BE2C (cell line): ENCODE measurements around the gene HMG20A.

Source experiments
- DNase-seq: peaks from one replicate; pipeline ENCODE4 v3.0.0-alpha.2; 2020
- H3K27me3 ChIP-seq: fragments of 250-450 bp; sonication (Bioruptor Pico); 2 replicates; pipeline ENCODE4 v1.5.1; 2020; ENCODE audit warnings: mild to moderate bottlenecking
- H3K36me3 ChIP-seq: fragments of 250-450 bp; sonication (Bioruptor Pico); 2 replicates; pipeline ENCODE4 v1.5.1; 2020; ENCODE audit warnings: mild to moderate bottlenecking
- H3K4me1 ChIP-seq: fragments of 250-450 bp; sonication (Bioruptor Pico); 2 replicates; pipeline ENCODE4 v1.5.1; 2020
- H3K4me3 ChIP-seq: 2 replicates; pipeline ENCODE4 v1.5.1; 2011; ENCODE audit warnings: low read depth, low read length
- H3K9me3 ChIP-seq: fragments of 250-450 bp; sonication (Bioruptor Pico); 2 replicates; pipeline ENCODE4 v1.5.1; 2020
- TF ChIP-seq, protein P1 (sequence below): IDR thresholded peaks from 2 replicates; pipeline ENCODE4 v1.5.1; 2012; ENCODE audit warnings: mild to moderate bottlenecking, low read depth, low read length

The HMG20A gene

DNA sequence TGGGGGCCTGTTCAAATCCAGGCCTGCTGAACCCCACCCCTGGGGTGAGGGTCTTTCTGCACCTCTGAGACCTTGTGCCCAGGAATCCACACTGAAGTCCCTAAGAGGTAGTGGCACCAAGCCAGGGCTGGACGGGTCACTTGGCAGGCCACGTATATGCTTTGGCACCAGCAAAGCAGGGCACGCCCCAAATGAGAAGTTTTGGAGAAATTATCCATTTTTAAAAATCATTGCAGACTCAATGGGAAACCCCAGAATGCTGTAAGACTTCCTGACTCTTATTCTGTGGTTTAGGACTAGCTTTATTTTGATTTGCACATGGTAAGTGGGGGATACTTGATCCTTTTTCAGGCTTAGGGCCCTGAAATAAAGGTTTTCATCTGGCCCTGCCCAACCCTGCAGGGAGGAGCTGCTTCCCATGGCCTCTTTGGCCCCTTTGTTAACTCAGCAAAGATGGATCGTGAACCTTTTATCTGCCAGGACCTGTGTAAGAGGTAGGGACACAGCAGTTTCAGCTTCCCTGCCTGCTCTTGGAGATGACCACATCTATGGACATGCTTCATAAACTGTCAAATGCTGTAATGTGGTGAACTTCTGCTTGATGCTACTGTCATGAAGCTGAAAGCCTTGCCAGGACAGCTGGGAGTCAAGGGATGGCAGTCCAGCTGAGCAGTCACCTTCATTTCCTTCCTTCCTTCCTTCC is 88.0 kb downstream of the HMG20A start:
- TF ChIP-seq, protein P1, sequence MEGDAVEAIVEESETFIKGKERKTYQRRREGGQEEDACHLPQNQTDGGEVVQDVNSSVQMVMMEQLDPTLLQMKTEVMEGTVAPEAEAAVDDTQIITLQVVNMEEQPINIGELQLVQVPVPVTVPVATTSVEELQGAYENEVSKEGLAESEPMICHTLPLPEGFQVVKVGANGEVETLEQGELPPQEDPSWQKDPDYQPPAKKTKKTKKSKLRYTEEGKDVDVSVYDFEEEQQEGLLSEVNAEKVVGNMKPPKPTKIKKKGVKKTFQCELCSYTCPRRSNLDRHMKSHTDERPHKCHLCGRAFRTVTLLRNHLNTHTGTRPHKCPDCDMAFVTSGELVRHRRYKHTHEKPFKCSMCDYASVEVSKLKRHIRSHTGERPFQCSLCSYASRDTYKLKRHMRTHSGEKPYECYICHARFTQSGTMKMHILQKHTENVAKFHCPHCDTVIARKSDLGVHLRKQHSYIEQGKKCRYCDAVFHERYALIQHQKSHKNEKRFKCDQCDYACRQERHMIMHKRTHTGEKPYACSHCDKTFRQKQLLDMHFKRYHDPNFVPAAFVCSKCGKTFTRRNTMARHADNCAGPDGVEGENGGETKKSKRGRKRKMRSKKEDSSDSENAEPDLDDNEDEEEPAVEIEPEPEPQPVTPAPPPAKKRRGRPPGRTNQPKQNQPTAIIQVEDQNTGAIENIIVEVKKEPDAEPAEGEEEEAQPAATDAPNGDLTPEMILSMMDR: no peak
- Histone ChIP-seq H3K4me1 (no peaks in the 10 kb centered on the region), H3K9me3 (no peaks in the 10 kb centered on the region; the same call in 1 of the 2 replicates), H3K27me3 (no peaks in the 10 kb centered on the region), H3K36me3 (no peaks in the 10 kb centered on the region), H3K4me3 (no peak overlapping the region)
- DNase-seq: no peak

DNA sequence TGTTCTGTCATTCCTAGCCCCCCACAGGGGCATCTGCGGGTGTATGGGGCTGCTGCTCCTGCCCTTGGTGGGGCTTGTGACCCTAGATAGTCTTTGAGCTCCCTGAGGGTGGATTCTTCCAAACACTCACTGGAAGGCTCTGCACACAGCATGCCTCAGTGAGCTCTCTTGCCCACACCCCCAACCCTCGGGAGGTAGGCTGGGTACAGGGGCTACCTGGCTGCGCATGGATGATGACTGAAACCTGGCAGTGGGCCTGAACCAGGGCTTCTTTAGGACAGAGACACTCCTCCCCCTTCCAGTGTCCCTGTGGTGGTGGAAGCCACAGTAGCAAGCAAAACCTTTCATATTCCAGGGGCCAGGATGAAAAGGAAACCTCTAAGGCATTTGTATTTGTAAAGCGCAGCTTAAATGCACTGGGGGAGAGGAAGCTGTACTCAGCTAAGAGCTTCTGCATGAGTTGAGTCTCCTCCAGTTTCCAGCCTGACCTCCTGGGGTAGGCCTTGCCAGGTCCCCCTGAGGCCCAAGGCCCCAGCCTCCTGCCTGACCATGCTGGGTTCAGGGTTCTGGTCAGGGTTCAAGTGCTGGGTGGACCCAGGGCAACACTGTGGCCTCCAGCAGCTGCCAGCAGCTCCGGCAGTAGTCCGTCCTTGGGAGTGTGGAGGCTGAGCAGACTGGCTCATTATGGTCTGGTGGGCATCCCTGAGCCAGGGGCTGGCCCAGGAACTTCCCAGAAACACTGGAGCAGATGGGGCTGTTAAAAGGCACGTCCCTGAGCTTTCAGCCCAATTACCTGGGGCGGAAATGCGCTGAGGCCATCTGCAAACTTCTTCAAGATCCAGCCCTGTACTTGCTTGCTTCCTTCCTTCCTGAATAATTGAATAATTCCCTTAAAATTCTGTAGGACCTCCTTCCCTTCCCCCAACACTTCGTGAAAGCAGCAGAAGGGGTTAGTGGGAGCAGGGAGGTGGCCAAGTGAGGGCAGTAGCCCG is 89.7 kb downstream of the HMG20A start:
- no peak for DNase-seq
- no peaks in the 10 kb centered on the region; the same call in 1 of the 2 replicates for H3K9me3 ChIP-seq
- no peaks in the 10 kb centered on the region for H3K36me3 ChIP-seq
- H3K4me3 ChIP-seq: no peak overlapping the region
- no peaks in the 10 kb centered on the region for H3K27me3 ChIP-seq
- H3K4me1 ChIP-seq: no peaks in the 10 kb centered on the region
- TF ChIP-seq, protein P1: no peak

DNA sequence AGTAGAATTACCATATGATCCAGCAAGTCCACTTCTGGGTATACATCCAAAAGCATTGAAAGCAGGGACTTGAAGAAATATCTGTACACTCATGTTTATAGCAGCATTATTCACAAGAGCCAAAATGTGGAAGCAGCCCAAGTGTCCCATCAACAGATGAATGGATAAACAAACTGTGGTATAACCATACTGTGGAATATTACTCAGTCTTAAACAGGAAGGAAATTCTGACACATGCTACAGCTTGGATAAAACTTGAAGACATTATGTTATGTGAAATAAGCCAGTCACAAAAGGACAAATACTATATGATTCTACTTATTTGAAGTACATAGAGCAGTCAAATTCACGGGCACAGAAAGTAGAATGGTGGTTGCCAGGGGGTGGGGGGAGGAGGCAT is 91.2 kb downstream of the HMG20A start:
- DNase-seq: no peak

DNA sequence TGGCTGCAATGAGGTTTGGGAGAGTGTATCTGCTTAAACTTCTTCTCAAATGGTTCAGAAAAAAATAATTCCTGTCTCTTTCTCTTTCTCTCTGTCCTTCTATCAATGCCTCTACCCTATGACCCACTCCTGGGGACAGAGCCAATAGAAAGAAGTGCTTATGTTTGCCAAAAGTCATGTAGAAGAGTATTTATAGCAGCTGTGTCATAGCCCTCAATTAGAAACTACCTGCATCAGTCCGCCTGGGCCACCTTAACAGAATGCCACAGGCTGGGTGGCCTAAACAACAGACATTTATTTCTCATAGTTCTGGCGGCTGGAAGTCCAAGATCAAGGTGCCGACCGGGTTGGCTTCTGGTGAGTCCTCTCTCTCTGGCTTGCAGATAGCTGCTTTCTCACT is 92.5 kb downstream of the HMG20A start:
- no peak overlapping the region for H3K4me3 ChIP-seq
- TF ChIP-seq, protein P1: no peak

More for the DNA sequence above, 91.2 kb downstream of the HMG20A start:
- no peaks in the 10 kb centered on the region for H3K27me3 ChIP-seq
- no peak overlapping the region for H3K4me3 ChIP-seq
- TF ChIP-seq, protein P1: no peak
- H3K4me1 ChIP-seq: no peaks in the 10 kb centered on the region
- no peaks in the 10 kb centered on the region; the same call in 1 of the 2 replicates for H3K9me3 ChIP-seq
- H3K36me3 ChIP-seq: no peaks in the 10 kb centered on the region

DNA sequence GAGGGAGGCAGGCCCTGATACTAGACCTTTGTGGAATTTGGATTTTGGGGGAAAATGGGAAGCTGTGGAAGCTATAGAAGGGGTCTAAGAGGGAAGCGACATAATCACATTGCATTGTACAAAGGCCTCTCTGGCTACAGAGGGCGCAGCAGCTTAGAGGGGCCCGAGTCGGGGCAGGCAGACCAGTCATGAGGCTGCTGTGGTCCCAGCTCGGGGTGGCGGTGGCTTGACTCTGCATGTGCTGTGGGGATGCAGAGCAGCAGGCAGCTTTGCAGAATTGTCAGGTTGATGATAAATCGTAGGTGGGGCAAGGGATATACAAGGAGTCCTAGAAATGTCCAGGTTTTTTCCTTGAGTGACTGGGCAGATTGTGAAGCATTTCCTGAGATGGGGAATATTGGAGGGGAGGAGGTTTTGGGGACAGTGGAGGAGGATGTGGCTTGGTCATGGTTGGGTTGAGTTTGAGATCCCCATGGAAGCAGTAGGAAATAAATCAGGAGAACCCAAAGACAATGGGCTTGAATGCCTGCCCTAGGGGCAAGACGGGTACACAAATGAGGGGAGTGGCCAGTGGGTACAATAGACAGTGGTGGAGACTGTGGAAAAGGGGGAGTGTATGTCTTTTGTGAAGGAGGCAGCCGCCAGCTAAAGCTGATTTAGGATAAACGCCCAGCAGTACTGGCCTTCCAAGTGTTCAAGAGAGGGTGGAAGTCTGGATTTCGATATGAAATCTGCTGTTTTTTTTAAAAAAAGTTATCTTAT is 94.1 kb downstream of the HMG20A start:
- no peak for DNase-seq
- TF ChIP-seq, protein P1: no peak
- H3K9me3 ChIP-seq: no peaks in the 10 kb centered on the region; the same call in 1 of the 2 replicates
- no peaks in the 10 kb centered on the region for H3K27me3 ChIP-seq
- H3K4me3 ChIP-seq: no peak overlapping the region
- H3K36me3 ChIP-seq: no peaks in the 10 kb centered on the region
- no peaks in the 10 kb centered on the region for H3K4me1 ChIP-seq

More for the DNA sequence above, 92.5 kb downstream of the HMG20A start:
- Histone ChIP-seq H3K36me3 (no peaks in the 10 kb centered on the region), H3K27me3 (no peaks in the 10 kb centered on the region), H3K9me3 (no peaks in the 10 kb centered on the region; the same call in 1 of the 2 replicates), H3K4me1 (no peaks in the 10 kb centered on the region)
- DNase-seq: no peak
